Measurements from ENCODE around the gene SH3GLB2.

- TF ChIP-seq, protein P1, sequence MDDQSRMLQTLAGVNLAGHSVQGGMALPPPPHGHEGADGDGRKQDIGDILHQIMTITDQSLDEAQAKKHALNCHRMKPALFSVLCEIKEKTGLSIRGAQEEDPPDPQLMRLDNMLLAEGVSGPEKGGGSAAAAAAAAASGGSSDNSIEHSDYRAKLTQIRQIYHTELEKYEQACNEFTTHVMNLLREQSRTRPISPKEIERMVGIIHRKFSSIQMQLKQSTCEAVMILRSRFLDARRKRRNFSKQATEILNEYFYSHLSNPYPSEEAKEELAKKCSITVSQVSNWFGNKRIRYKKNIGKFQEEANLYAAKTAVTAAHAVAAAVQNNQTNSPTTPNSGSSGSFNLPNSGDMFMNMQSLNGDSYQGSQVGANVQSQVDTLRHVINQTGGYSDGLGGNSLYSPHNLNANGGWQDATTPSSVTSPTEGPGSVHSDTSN (IDR thresholded peaks at IDR 0.05; ENCODE audit: insufficient replicate concordance, low read depth, low read length), result no peak
- no peak for TF ChIP-seq ASH2L (IDR thresholded peaks at IDR 0.05; ENCODE audit: borderline replicate concordance, low read depth)
- no peak for TF ChIP-seq FOS (IDR thresholded peaks at IDR 0.05; ENCODE audit: borderline replicate concordance, extremely low read depth, insufficient read length)
- no peak for TF ChIP-seq YY1 (IDR thresholded peaks at IDR 0.05; ENCODE audit: low read depth, low read length)
- TF ChIP-seq CEBPB (IDR thresholded peaks at IDR 0.05; ENCODE audit: borderline replicate concordance in 1 of 2, low read depth in 2 of 2, low read length in 2 of 2), result no peak
- TF ChIP-seq BCLAF1 (IDR thresholded peaks at IDR 0.05), result no peak
- TF ChIP-seq CTCF (IDR thresholded peaks at IDR 0.05 in 2 of 3, conservative IDR thresholded peaks at IDR 0.05 in 1 of 3; ENCODE audit: control insufficient read depth in 2 of 3, extremely low read depth in 1 of 3, insufficient read depth in 1 of 3, low read depth in 3 of 3, low read length in 3 of 3), result no peak
- TF ChIP-seq SPI1 (IDR thresholded peaks at IDR 0.05; ENCODE audit: borderline replicate concordance, insufficient read depth, low read depth, low read length), result no peak
These were observed 877 bp downstream of the SH3GLB2 start for GRCh38 chr9:129027224-129027684.
